ENCODE measurements around the gene ATP7A.
"Not testable (repeated sequence)": the region's sequence is repeated elsewhere in the genome, so short reads cannot be mapped to it uniquely, and the experiment has no call there.

ATP7A gene

DNA sequence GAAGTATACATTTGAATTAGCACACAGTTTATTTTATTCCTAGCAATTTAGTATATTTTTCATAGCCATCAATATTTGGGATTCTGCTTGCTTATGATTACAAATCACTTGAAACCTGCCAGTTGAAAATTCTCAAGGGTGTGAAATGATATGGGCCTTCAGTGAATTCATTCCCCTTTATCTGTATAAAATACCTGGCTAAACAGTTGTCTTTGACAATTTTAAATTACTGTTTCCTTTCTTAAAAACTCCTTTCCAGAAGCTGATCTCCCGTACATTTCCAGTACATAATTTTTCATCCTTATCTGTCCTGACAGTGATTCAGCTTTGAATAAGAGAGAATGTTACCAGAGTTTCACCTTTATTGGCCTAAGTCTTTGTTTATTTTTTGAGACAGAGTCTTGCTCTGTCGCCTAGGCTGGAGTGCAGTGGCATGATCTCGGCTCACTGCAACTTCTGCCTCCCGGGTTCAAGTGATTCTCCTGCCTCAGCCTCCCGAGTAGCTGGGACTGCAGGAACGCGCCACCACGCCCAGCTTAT, 13.9 kb downstream of the ATP7A start:
- DNase-seq (ENCODE audit: low read depth), result no peak
- H3K4me3 ChIP-seq (ENCODE audit: low read depth, low read length), result no peak overlapping the region
- TF ChIP-seq, protein P1, sequence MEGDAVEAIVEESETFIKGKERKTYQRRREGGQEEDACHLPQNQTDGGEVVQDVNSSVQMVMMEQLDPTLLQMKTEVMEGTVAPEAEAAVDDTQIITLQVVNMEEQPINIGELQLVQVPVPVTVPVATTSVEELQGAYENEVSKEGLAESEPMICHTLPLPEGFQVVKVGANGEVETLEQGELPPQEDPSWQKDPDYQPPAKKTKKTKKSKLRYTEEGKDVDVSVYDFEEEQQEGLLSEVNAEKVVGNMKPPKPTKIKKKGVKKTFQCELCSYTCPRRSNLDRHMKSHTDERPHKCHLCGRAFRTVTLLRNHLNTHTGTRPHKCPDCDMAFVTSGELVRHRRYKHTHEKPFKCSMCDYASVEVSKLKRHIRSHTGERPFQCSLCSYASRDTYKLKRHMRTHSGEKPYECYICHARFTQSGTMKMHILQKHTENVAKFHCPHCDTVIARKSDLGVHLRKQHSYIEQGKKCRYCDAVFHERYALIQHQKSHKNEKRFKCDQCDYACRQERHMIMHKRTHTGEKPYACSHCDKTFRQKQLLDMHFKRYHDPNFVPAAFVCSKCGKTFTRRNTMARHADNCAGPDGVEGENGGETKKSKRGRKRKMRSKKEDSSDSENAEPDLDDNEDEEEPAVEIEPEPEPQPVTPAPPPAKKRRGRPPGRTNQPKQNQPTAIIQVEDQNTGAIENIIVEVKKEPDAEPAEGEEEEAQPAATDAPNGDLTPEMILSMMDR (IDR thresholded peaks at IDR 0.05; ENCODE audit: insufficient read depth, low read depth, low read length, missing control alignments), result no peak

DNA sequence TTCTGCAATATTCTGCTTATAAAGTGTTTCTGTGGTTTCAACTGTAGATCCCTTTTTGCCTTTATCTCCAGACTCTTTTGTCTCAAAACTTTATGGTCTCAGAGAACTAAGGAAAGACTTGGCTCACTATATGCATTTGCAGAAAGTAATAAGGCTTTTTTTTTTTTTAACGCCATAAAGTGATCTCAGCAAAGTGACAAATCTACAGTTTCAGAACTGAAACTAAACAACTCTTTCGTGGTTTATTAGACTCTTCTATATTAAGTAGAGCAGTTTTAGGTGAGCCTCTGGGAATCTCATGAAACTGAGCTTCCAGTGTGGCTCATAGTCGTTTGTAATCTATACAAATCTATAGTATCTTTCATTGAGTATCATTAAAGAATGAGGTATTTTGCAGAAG, 15.3 kb downstream of the ATP7A start:
- DNase-seq (ENCODE audit: low read depth), result no peak
- TF ChIP-seq, protein P1 (IDR thresholded peaks at IDR 0.05; ENCODE audit: insufficient read depth, low read depth, low read length, missing control alignments), result no peak
- no peak overlapping the region for H3K4me3 ChIP-seq (ENCODE audit: low read depth, low read length)

DNA sequence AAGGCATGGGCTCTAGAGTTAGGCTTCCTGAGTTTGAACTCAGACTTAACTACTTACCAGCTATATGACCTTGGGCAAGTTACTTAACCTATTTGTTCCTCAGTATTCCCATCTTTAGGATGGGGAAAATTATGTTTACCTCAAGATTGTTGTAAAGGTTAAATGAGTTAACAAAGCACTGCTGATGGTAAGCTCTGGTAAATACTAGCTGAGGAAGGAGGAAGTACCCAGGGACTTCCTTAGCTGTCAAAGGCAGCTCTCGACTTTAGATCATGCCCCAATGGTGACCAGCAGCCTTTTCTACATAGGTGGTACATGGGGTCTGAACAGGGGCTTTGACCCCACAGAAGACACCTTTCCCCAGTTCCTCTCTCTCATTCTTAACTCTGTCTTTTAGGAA, 20.1 kb downstream of the ATP7A start:
- TF ChIP-seq, protein P1 (IDR thresholded peaks at IDR 0.05; ENCODE audit: insufficient read depth, low read depth, low read length, missing control alignments), result no peak

DNA sequence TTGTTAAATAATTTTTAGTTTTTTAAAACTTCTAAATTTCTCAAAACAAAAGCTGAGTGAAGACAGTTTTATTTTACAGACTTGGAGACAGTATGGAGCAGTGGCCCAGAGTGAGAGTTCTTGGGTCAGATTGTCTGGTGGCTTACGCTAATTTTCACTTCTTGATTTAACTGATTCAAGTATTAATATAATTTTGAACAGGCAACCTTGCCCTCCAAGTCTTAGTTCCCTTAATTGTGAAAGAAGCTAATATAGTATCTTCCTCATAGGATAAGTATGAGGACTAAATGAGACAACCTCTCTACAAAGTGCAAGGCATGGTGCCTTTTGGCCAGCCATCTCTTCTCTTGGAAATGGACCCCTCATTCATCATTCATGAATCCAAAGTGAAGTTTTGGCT, 25.4 kb downstream of the ATP7A start:
- no peak for DNase-seq (ENCODE audit: low read depth)
- TF ChIP-seq, protein P1 (IDR thresholded peaks at IDR 0.05; ENCODE audit: insufficient read depth, low read depth, low read length, missing control alignments), result no peak
- H3K4me3 ChIP-seq (ENCODE audit: low read depth, low read length), result no peak overlapping the region

More for the DNA sequence above, 20.1 kb downstream of the ATP7A start:
- no peak overlapping the region for H3K4me3 ChIP-seq (ENCODE audit: low read depth, low read length)
- DNase-seq (ENCODE audit: low read depth), result no peak

DNA sequence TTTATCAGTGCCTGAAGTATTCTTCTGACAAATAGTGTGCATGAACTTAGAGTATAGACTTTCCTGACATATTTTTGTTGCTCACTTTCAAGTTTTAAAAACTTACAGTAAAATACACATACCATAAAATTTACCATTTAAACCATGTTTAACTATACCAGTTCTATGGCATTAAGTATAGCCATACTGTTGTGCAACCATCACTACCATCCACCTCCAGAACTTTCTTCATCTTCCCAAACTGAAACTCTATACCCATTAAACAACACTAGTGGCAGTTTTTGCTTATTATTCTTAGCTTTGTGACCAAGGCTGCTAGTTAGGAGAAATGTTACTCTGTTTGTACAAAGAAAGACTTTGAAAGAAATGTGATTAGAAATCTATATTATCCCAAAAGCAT, 25.8 kb downstream of the ATP7A start:
- TF ChIP-seq, protein P1 (IDR thresholded peaks at IDR 0.05; ENCODE audit: insufficient read depth, low read depth, low read length, missing control alignments), result no peak

DNA sequence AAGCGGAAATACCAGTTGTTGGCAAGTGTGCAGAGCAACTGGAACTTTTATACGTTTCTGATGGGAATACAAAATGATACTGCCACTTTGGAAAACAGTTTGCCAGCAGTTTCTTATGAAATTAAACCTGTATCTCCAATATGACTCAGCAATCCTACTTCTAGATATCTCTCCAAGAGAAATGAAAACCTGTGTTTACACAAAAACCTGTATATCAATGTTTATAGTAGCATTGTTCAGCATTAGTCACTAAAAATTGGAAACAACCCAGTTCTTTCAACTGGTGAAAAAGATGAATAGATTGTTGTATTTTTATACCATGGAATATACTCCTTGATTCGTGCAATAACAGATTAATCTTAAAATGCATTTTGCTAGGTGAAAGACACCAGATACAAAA, 26.8 kb downstream of the ATP7A start:
- TF ChIP-seq, protein P1 (IDR thresholded peaks at IDR 0.05; ENCODE audit: insufficient read depth, low read depth, low read length, missing control alignments), result no peak
- H3K4me3 ChIP-seq (ENCODE audit: low read depth, low read length), result no peak overlapping the region
- DNase-seq (ENCODE audit: low read depth), result no peak

More for the DNA sequence above, 25.8 kb downstream of the ATP7A start:
- DNase-seq (ENCODE audit: low read depth), result no peak
- H3K4me3 ChIP-seq (ENCODE audit: low read depth, low read length), result no peak overlapping the region

DNA sequence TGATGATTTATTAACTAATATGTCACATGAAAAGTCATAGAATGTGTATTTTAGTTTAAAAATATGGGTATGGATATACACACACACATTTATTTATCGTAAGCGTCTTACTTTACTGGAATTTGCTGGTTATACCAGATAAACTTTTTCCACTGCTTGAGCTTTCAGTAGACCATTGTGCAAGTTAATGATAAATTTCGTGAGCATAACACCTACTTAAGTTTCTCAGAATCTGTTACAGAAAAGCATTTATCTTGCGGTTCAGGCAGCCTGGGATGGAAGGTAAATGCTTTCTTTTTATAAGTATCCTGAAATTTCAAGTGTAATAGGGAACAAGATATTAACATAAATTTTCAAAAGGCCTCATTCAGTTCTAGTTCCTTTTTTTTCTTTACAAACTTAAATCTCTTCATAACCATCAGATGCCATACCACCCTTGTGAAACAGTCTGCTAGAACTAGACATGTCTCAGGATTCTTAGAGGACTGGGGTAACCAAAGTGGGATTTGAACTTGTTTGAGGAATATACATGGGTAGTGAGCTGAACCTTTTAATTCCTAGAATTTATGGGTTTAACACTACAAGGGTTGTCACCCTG, 27.7 kb downstream of the ATP7A start:
- TF ChIP-seq, protein P1 (IDR thresholded peaks at IDR 0.05; ENCODE audit: insufficient read depth, low read depth, low read length, missing control alignments), result no peak
- H3K4me3 ChIP-seq (ENCODE audit: low read depth, low read length), result no peak overlapping the region
- DNase-seq (ENCODE audit: low read depth), result no peak

DNA sequence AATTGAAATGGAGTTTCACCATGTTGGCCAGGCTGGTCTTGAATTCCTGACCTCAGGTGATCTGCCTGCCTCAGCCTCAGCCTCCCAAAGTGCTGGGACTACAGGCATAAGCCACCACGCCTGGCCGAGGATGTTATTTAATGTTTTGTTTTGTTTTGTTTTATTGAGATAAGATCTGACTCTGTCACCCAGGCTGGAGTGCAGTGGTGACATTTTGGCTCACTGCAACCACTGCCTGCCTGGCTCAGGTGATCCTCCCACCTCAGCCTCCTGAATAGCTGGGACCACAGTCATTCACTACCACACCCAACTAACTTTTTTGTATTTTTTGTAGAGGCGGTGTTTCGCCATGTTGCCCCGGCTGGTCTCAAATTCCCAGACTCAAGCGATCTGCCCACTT, 34.5 kb downstream of the ATP7A start:
- H3K4me3 ChIP-seq (ENCODE audit: low read depth, low read length); DNase-seq (ENCODE audit: low read depth): not testable (repeated sequence)
